T-helper 2 cell treated with Interferon-gamma antibody and Interleukin-4, amounts not matched to agents 100 ng/mL and 5 ng/mL, for 36 hours (primary cell): ENCODE data around the gene BCR. TPM values are rescaled to one million over a fixed set of nuclear protein-coding genes. Genes with fewer than 3 reads are reported as not detected.

Source experiments
- intact Hi-C: fragments of 100-400 bp; cut with micrococcal nuclease; formaldehyde crosslinking; loops from one replicate; pipeline ENCODE4 v1.15.1; 2023
- total RNA-seq: library from RNA; stranded (reverse); gene quantifications from 2 replicates; pipeline ENCODE4 v1.2.3, GENCODE V29; 2022

The BCR gene
- total RNA-seq, 1 donor from 2014 or later, result 51.6 TPM

DNA sequence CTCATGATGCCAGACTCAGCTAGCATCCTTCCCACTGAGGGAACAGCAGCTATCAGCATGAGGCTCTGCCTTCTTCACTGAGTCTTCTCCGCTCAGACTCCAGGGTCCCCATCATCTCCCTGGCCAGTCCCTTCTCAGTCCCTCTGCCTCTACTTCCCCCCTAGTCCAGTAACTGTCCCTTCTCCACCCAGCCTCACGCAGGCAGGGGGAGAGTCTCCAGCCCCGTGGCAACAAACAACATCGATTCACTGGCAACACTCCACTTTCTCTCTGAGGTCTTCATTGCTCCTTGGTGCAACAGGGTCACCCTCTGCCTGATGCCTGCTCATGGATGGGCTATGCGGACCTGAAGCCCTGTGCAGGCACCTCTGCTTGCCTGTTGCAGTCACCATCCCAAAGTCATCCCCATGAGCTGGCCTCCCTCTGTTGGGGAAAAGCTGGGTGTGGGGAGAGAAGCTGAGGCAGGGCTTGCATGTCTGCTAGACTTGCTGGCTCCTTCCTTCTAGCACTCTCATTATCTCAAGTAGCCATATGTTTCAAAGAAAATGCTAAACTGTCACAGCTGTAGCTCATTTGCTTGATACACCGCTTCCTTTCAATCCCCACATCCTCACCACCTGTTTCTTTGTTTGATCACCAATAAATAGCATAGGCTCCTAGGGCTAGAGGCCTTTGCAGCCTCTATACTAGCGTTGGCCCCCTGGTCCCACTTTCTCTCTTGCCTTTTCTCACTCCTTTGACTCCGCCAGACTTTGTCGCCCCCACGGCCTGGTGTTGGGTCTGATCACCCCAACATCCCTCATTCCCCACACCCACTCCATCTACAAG is 4.3 kb upstream of the BCR start:
- intact Hi-C loops, result no loop called here

GRCh38 chr22:23176645-23177027 is 3.7 kb upstream of the BCR start:
- intact Hi-C loops, result no loop called here

- intact Hi-C loops, result no loop called here
These were observed 3.1 kb upstream of the BCR start for GRCh38 chr22:23177197-23177596.

- intact Hi-C loops, result loop anchor here (1.0 kb wide), 1 partner anchor 104 kb away; no protein-coding TSS in a partner anchor
These were observed 1.6 kb upstream of the BCR start for GRCh38 chr22:23178512-23179254.

GRCh38 chr22:23179381-23180299 is 669 bp upstream of the BCR start:
- intact Hi-C loops, result loop anchor here (5.0 kb wide), 1 partner anchor 63 kb away; no protein-coding TSS in a partner anchor

- intact Hi-C loops, result loop anchor here (5.0 kb wide), 1 partner anchor 61 kb away; no protein-coding TSS in a partner anchor
These were observed 798 bp downstream of the BCR start for GRCh38 chr22:23180893-23181720.

DNA sequence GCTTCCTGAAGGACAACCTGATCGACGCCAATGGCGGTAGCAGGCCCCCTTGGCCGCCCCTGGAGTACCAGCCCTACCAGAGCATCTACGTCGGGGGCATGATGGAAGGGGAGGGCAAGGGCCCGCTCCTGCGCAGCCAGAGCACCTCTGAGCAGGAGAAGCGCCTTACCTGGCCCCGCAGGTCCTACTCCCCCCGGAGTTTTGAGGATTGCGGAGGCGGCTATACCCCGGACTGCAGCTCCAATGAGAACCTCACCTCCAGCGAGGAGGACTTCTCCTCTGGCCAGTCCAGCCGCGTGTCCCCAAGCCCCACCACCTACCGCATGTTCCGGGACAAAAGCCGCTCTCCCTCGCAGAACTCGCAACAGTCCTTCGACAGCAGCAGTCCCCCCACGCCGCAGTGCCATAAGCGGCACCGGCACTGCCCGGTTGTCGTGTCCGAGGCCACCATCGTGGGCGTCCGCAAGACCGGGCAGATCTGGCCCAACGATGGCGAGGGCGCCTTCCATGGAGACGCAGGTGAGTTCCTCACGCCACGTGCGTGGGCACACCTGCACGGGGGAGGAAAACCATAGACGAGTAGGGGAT is 1.5 kb downstream of the BCR start:
- intact Hi-C loops, result loop anchor here (2.0 to 5.0 kb wide), 2 partner anchors 35 to 60 kb away; no protein-coding TSS in a partner anchor

- intact Hi-C loops, result loop anchor here (2.0 to 5.0 kb wide), 2 partner anchors 34 to 60 kb away; no protein-coding TSS in a partner anchor
These were observed 2.2 kb downstream of the BCR start for GRCh38 chr22:23182309-23183060.

GRCh38 chr22:23183061-23183698 is 2.9 kb downstream of the BCR start:
- intact Hi-C loops, result loop anchor here (2.0 to 5.0 kb wide), 2 partner anchors 34 to 59 kb away; no protein-coding TSS in a partner anchor

DNA sequence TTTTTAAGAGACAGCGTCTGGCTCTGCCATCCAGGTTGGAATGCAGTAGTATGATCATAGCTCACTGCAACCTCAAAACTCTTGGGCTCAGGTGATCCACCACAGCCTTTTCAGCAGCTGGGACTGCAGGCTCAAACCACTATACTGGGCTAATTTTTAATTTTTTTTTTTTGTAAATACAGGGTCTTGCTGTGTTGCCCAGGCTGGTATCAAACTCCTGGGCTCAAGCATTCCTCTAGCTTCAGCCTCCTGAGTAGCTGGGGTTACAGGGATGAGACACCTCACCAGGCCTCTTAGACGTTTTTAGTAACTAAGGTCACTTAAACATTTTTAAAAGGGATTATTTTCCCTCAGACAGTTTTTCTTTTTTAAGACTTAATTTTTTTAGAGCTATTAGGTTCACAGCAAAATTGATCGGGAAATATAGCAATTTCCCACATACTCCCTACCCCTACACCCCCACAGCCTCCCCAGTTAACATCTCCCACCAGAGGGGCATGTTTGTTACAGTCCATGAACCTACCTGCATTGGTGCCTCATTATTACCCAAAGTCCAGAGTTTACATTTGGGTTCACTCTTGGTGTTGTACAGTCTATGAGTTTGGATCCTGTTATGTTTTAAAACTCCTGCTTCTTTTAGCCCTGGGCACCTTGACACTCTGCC is 3.9 kb downstream of the BCR start:
- intact Hi-C loops, result loop anchor here (5.0 kb wide), 1 partner anchor 58 kb away; no protein-coding TSS in a partner anchor

DNA sequence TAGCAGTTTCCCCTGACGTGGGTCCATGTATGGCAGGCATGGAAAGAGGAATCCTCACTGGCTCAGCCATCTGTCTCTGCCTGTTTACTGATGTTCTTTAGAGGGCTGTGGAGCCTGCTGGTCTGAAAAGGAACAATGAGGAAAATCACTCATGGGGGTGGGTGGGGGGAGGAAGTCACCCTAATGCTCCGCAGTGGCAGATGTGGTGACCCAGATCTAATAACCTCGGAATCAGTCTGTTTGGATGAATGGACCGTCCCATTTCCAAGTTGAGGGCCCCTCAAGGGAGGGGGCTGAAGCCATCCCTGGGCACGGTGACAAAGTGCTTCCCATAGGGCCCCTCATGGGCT is 4.4 kb downstream of the BCR start:
- intact Hi-C loops, result loop anchor here (5.0 kb wide), 1 partner anchor 58 kb away; no protein-coding TSS in a partner anchor

- intact Hi-C loops, result no loop called here
These were observed 6.9 kb downstream of the BCR start for GRCh38 chr22:23187211-23187610.

DNA sequence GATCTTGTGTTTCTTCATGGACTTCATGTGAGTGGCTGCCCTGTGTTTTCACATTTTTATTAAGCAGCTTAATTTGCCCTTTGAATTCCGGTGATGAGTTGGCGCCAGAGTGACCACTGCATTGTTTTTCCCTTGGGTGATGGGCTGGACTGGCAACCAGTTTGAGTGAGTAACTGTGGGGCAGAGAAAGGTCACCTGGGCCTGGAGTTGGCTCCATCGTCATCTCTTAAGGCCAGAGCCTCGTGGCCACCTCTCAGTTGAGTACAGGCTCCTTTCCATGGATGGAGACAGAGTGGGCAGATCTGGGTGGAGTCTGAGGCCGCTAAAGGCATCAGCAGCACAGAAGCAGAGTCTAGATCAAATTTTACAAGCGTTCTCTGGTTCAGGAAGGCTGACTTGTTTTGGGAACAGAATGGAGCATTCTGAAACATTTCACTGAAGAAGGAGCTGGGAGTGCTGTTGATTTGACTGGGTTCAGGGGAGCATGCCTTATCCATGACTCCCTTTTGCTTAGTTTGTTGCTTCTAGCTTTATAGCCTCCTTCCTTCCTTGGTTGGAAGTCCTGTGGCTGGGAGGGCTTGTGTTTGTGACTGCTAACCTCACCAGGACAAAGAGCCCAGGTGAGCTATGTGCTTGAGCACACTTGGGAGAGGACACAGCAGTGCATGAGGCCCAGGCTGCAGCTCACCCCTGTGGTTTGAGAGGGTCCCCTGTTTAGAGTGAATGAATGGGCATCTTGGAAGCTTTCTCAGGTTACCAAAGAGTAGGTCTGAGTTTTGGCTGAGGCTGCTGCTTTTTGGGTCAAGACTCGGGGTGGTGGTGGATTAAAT is 7.8 kb downstream of the BCR start:
- intact Hi-C loops, result no loop called here

DNA sequence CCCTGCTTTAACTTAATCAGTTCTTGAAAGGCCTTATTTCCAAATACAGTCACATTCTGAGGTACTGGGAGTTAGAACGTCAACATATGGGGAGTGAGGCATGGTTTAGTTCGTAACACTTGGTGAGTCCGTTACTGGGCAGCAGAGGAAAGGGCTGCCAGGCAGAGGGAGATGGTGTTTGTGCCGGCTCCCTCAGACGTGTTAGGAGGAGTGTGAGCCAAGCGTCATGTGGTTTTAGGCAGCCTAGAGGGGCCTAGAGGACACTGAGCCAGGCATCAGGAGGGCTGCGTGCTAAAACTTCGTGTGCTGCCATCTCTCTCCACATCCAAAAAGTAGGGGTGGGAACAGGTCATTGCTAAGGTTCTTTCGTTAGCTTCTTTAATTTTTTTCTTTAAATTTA is 10.2 kb downstream of the BCR start:
- intact Hi-C loops, result no loop called here

- intact Hi-C loops, result no loop called here
These were observed 11.8 kb downstream of the BCR start for GRCh38 chr22:23192133-23192532.

- intact Hi-C loops, result no loop called here
These were observed 12.2 kb downstream of the BCR start for GRCh38 chr22:23192558-23192957.

DNA sequence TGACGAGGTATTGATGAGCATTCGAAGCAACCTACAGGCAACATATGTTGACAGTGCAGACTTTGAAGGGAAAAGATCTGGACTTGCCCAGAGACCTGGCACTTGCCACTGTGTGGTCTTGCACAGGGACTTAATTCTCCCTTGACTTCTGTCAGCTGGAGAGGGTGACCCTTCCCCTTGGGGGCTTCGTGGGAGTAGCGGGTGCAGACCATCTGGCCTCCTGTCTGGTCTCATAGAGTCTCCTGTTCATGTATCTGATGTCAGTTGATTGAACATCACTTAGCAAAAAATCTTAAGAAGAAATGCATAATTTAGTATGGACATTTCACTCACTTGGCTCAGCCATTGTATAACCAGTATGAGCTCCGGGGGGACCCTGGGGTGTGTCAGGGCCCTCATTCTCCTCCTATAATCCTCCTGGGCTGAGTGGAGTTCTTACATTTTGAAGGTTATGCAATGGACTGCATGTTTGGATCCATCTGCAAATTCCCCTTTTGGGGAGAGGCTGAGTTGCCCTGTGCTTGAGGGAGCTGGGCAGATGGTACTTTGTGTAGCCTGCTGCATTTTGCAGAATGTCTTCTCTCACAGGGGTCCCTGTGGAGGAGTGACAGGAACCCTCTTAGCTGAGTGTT is 13.0 kb downstream of the BCR start:
- intact Hi-C loops, result no loop called here
